Measurements from ENCODE around the gene CPNE7.
"Not testable (repeated sequence)": the region's sequence is repeated elsewhere in the genome, so short reads cannot be mapped to it uniquely, and the experiment has no call there.

Gene CPNE7

DNA sequence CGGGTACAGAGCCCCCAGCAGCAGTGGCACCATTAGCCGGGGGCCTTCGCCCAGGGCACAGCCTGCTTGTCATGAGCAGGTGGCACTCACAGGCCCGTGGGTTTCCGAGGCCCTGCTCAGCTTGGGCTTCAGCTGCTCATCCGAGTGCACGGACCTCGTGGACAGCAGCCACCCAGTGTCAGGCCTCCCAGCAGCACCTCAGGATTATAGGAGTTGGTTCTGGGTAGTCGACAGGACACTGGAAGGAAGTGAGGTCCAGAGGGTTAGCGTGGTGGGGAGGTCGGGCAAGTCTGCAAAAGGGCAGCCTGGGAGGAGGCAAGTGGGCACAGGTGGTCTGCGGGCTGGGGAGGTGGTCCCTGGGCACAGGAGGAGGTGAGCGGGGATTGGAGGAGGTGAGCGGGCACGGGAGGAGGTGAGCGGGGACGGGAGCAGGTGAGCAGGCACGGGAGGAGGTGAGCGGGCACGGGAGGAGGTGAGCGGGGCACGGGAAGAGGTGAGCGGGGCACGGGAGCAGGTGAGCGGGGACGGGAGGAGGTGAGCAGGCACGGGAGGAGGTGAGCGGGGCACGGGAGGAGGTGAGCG lies 5.1 kb upstream of the CPNE7 start:
- H3K9me3 Mint-ChIP-seq, result no peaks in the 10 kb centered on the region
- no peak overlapping the region for H3K4me3 Mint-ChIP-seq
- DNase-seq (no peak), ATAC-seq (no peak)
- peak overlapping the region; percentile 21 to 25 for H3K27ac Mint-ChIP-seq
- H3K4me1 Mint-ChIP-seq, result peaks cover 44% of the 10 kb centered on the region
- peaks cover 45% of the 10 kb centered on the region for H3K27me3 Mint-ChIP-seq

DNA sequence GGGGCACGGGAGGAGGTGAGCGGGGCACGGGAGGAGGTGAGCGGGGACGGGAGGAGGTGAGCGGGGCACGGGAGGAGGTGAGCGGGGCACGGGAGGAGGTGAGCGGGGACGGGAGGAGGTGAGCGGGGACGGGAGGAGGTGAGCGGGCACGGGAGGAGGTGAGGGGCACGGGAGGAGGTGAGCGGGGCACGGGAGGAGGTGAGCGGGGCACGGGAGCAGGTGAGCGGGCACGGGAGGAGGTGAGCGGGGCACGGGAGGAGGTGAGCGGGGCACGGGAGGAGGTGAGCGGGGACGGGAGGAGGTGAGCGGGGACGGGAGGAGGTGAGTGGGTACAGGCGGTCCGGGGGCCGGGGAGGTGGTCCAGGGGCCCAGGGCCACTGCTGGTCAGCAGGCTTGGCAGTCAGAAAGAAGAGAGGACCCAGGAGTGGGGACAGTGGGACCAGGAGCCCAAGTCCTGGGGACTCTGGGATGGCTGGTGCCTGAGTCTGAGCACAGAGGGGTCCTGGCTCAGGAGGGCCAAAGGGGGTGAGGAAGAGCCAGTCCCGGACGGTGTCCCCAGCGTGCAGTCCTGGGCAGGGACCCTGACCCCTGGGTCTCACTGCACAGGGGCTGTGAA lies 4.5 kb upstream of the CPNE7 start:
- ATAC-seq, H3K9me3 Mint-ChIP-seq, H3K4me3 Mint-ChIP-seq, DNase-seq, H3K27ac Mint-ChIP-seq: not testable (repeated sequence)
- Mint-ChIP-seq H3K27me3 (peaks cover 45% of the 10 kb centered on the region), H3K4me1 (peaks cover 37% of the 10 kb centered on the region)

- ATAC-seq (no peak), DNase-seq (no peak)
- Mint-ChIP-seq H3K9me3 (no peaks in the 10 kb centered on the region), H3K27me3 (peaks cover 45% of the 10 kb centered on the region), H3K4me3 (no peak overlapping the region), H3K4me1 (peaks cover 32% of the 10 kb centered on the region), H3K27ac (no peak overlapping the region)
These were observed 3.9 kb upstream of the CPNE7 start for GRCh38 chr16:89571636-89572035.

- H3K27ac Mint-ChIP-seq, result peak overlapping the region in 1 of 2 donors; percentile 49
- ATAC-seq, result no peak
These were observed 3.5 kb upstream of the CPNE7 start for GRCh38 chr16:89572073-89572484.

DNA sequence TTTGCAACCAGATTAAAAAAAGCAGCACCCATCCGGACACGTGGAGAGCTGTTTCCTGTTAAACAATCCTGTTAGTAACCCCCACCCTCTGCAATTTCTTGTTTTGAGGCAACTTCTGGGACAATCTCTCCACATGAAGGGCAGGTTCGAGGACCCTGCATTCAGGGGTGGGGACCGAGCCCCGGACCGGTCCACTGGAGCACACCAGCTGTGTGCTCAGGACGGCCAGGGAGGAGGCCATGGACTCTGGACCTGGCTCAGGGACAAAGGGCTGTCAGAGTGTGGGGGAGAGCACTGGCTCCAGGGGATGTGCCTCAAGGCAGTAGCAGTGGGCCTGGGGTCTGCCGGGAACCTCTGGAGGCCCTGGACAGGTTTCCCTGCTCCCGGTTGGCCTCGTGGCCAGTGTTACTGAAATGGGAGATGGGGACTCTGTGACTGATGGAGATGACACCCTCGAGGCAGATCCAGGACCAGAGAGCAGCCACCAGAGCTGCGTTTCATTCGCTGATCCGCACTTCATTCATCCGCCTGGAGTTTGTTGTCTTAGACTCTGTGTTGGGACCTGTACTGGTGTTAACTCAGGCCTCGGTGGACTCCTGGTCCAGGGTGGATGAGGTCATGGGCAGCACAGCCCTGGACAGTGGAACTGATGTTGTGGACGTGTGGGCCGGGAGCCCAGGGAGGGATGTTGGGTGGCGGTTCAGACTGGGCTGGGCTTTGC lies 2.9 kb upstream of the CPNE7 start:
- no peak overlapping the region for H3K4me3 Mint-ChIP-seq
- no peak for ATAC-seq
- H3K4me1 Mint-ChIP-seq, result peaks cover 32% of the 10 kb centered on the region
- no peaks in the 10 kb centered on the region for H3K9me3 Mint-ChIP-seq
- H3K27ac Mint-ChIP-seq, result no peak overlapping the region
- DNase-seq, result no peak
- peaks cover 54% of the 10 kb centered on the region for H3K27me3 Mint-ChIP-seq

More at GRCh38 chr16:89572073-89572484, 3.5 kb upstream of the CPNE7 start:
- Mint-ChIP-seq H3K4me1 (peaks cover 32% of the 10 kb centered on the region), H3K4me3 (no peak overlapping the region), H3K9me3 (no peaks in the 10 kb centered on the region), H3K27me3 (peaks cover 48% of the 10 kb centered on the region)
- DNase-seq, result no peak

- peak overlapping the region; percentile 29 to 63 for H3K4me3 Mint-ChIP-seq
- no peak for DNase-seq
- H3K27me3 Mint-ChIP-seq, result peaks cover 54% of the 10 kb centered on the region
- H3K4me1 Mint-ChIP-seq, result peaks cover 32% of the 10 kb centered on the region
- H3K27ac Mint-ChIP-seq, result no peak overlapping the region
- no peaks in the 10 kb centered on the region for H3K9me3 Mint-ChIP-seq
- ATAC-seq, result peak; percentile 15
These were observed 1.5 kb upstream of the CPNE7 start for GRCh38 chr16:89573826-89574680.

DNA sequence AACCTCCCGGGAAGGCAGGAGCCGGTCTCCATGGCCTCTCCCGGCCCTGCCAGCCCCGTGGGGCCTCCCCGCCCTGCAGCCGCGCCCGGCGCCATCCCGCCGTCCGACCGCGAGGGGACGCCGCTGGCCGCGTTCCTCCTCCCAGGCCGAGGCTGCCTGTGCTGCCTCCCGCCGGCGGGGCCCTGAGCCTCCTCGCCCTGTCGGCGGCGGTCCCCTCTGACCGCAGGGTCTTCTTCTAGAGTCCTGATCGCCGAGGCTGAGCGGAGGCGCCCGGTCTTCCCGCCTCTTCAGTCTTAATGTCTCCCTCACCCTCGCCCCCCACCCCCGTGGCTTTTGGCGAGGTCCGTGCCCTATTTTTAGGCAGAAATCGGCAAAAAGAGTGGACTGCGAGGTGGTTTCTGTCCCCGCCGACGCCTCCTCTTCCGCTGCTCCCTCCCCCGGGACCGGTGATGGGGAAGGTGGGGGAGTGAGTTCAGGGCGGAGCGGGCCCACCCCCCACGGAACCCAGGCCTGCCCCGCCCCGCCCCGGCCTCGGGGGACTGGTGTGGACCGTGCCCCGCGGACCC lies 794 bp upstream of the CPNE7 start:
- peak; percentile 65 to 66 for DNase-seq
- H3K27ac Mint-ChIP-seq, result no peak overlapping the region

DNA sequence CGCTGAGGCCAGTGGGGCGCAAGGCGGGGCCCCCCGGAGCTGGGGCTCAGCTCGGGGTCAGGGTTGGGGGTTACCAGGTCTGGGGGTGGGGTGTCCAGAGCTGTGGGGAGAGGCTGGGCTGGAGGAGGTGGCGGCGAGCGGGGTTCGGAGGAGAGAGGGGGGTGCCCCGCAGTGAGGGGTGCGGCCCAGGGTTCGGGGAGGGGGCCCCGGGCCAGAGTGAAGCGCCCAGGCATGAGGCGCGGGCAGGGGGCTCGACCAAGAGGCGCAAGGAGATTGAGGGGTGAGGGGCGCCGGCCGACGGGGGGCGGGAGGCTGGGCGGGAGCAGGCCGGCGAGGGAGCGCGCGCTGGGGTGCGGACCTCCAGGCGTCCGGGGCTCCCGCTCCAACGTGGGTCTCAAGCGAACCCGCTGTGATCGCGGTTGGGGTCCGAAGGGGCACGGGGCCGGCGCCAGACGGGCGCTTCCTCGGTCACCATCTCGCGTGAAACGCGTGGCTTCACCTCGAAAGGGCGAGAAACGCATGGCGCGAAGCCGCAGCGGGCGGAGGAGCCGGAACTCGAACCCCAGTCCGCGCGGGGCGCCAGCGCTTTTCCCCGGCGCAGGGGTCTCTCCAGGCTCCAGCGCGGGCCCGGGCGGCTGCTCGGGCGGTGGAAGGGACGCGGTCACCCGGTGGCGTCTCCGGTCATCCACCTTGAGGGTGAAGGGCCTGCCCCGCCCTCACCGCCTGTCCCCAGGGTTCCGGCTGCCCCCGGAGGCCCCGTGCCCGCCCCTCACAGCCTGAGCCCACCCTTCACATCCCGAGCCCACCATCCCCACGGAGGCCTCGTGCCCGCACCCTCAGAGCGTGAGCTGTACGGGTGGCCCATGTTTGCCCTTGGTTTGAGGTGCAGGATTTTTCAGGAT lies 846 bp downstream of the CPNE7 start:
- peak; percentile 11 for ATAC-seq
- no peak overlapping the region for H3K4me3 Mint-ChIP-seq
- H3K4me1 Mint-ChIP-seq, result peaks cover 32% of the 10 kb centered on the region
- peaks cover 46% of the 10 kb centered on the region for H3K27me3 Mint-ChIP-seq
- DNase-seq, result no peak
- H3K9me3 Mint-ChIP-seq, result no peaks in the 10 kb centered on the region
- H3K27ac Mint-ChIP-seq, result no peak overlapping the region

More for the DNA sequence above, 794 bp upstream of the CPNE7 start:
- peak overlapping the region; percentile 73 to 80 for H3K4me3 Mint-ChIP-seq
- ATAC-seq, result peak; percentile 75
- peaks cover 32% of the 10 kb centered on the region for H3K4me1 Mint-ChIP-seq
- H3K27me3 Mint-ChIP-seq, result peaks cover 54% of the 10 kb centered on the region
- H3K9me3 Mint-ChIP-seq, result no peaks in the 10 kb centered on the region

- H3K4me3 Mint-ChIP-seq, result peak overlapping the region in 1 of 2 donors; percentile 30
- DNase-seq (no peak), ATAC-seq (peak; percentile 3)
- peak overlapping the region in 1 of 2 donors; percentile 64 for H3K27ac Mint-ChIP-seq
- peaks cover 24% of the 10 kb centered on the region for H3K4me1 Mint-ChIP-seq
- H3K9me3 Mint-ChIP-seq, result no peaks in the 10 kb centered on the region
- peaks cover 38% of the 10 kb centered on the region for H3K27me3 Mint-ChIP-seq
These were observed 1.6 kb downstream of the CPNE7 start for GRCh38 chr16:89577055-89577759.

GRCh38 chr16:89579351-89579750 lies 3.8 kb downstream of the CPNE7 start:
- Mint-ChIP-seq H3K9me3 (no peaks in the 10 kb centered on the region), H3K27me3 (peaks cover 16% of the 10 kb centered on the region), H3K4me1 (peaks cover 7% of the 10 kb centered on the region), H3K4me3 (no peak overlapping the region), H3K27ac (no peak overlapping the region)
- DNase-seq (no peak), ATAC-seq (no peak)

DNA sequence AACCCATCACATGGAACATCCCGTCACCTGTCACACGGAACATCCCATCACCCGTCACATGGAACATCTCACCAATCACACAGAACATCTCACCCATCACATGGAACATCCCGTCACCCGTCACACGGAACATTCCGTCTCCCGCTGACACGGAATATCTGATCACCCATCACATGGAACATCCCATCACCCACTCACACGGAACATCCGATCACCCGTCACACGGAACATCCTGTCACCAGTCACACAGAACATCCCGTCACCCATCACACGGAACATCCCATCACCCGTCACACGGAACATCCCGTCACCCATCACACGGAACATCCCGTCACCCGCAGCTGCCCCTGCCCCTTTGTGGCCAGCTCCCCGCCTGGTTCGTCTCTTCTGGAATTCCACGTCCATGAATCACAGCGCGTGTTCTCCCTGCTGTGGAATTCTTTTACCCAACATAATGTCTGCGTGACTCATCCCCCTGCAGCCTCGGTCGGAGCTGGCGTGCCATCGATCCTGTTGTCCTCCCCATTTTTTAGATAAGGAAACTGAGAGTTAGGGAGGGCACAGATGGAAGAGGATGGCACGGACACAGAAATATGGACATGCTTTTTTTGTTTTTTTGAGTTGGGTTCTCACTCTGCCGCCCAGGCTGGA lies 5.6 kb downstream of the CPNE7 start:
- ATAC-seq (no peak), DNase-seq (no peak)
- Mint-ChIP-seq H3K27me3 (peaks cover 9% of the 10 kb centered on the region), H3K9me3 (no peaks in the 10 kb centered on the region), H3K4me3 (no peak overlapping the region), H3K27ac (no peak overlapping the region), H3K4me1 (no peaks in the 10 kb centered on the region)

- H3K9me3 Mint-ChIP-seq, result no peaks in the 10 kb centered on the region
- no peak overlapping the region for H3K27ac Mint-ChIP-seq
- no peak for ATAC-seq
- no peaks in the 10 kb centered on the region for H3K4me1 Mint-ChIP-seq
- H3K4me3 Mint-ChIP-seq, result no peak overlapping the region
- no peak for DNase-seq
- peaks cover 7% of the 10 kb centered on the region for H3K27me3 Mint-ChIP-seq
These were observed 6.5 kb downstream of the CPNE7 start for GRCh38 chr16:89581861-89582563.

- DNase-seq (no peak), ATAC-seq (no peak)
- Mint-ChIP-seq H3K4me1 (no peaks in the 10 kb centered on the region), H3K27ac (no peak overlapping the region), H3K9me3 (no peaks in the 10 kb centered on the region), H3K27me3 (no peaks in the 10 kb centered on the region), H3K4me3 (no peak overlapping the region)
These were observed 7.1 kb downstream of the CPNE7 start for GRCh38 chr16:89582614-89583196.
